Pons (tissue), 1 donor: Measurements from ENCODE around the gene KAZN.

Experiments used
- DNase-seq: peaks from one replicate; pipeline ENCODE4 v3.0.0-alpha.2; 2016; ENCODE audit warnings: low spot score

Gene KAZN

GRCh38 chr1:14647777-14648176 is 49.3 kb downstream of the KAZN start:
- no peak for DNase-seq

- DNase-seq = peak; percentile 30
Observed at GRCh38 chr1:14648391-14648790, 49.9 kb downstream of the KAZN start.

GRCh38 chr1:14648896-14649855 is 50.7 kb downstream of the KAZN start:
- DNase-seq = no peak

GRCh38 chr1:14649976-14650375 is 51.5 kb downstream of the KAZN start:
- no peak for DNase-seq

GRCh38 chr1:14650951-14651350 is 52.5 kb downstream of the KAZN start:
- peak; percentile 79 for DNase-seq

- DNase-seq = no peak
Observed at GRCh38 chr1:14652840-14653239, 54.4 kb downstream of the KAZN start.

- no peak for DNase-seq
Observed at GRCh38 chr1:14653461-14653960, 55.0 kb downstream of the KAZN start.

- DNase-seq = no peak
Observed at GRCh38 chr1:14654554-14654953, 56.1 kb downstream of the KAZN start.

- DNase-seq = no peak
Observed at GRCh38 chr1:14655385-14655784, 56.9 kb downstream of the KAZN start.

GRCh38 chr1:14656384-14656937 is 58.0 kb downstream of the KAZN start:
- DNase-seq = no peak

- no peak for DNase-seq
Observed at GRCh38 chr1:14658642-14659041, 60.2 kb downstream of the KAZN start.

- no peak for DNase-seq
Observed at GRCh38 chr1:14659913-14660312, 61.4 kb downstream of the KAZN start.

GRCh38 chr1:14660801-14661200 is 62.3 kb downstream of the KAZN start:
- DNase-seq = no peak

- no peak for DNase-seq
Observed at GRCh38 chr1:14661222-14661621, 62.7 kb downstream of the KAZN start.

- DNase-seq = no peak
Observed at GRCh38 chr1:14662116-14662515, 63.6 kb downstream of the KAZN start.

GRCh38 chr1:14663773-14664172 is 65.3 kb downstream of the KAZN start:
- no peak for DNase-seq

GRCh38 chr1:14666373-14666772 is 67.9 kb downstream of the KAZN start:
- no peak for DNase-seq

- DNase-seq = no peak
Observed at GRCh38 chr1:14666962-14667650, 68.6 kb downstream of the KAZN start.

GRCh38 chr1:14667651-14667984 is 69.1 kb downstream of the KAZN start:
- no peak for DNase-seq

- no peak for DNase-seq
Observed at GRCh38 chr1:14668538-14668937, 70.1 kb downstream of the KAZN start.

GRCh38 chr1:14672005-14672404 is 73.5 kb downstream of the KAZN start:
- DNase-seq = no peak

GRCh38 chr1:14674030-14674429 is 75.5 kb downstream of the KAZN start:
- no peak for DNase-seq

GRCh38 chr1:14676400-14676799 is 77.9 kb downstream of the KAZN start:
- no peak for DNase-seq
